HUES48 (cell line): ENCODE data around the gene NUAK1.

Source experiments
- H3K27ac ChIP-seq: one replicate; pipeline ENCODE4 v1.7.0; 2013; ENCODE audit warnings: low read depth, low read length, inconsistent platforms
- H3K27me3 ChIP-seq: 2 replicates; pipeline ENCODE4 v1.6.1; 2013; ENCODE audit warnings: mild to moderate bottlenecking, low read length; ENCODE audit not compliant: control insufficient read depth, insufficient read depth
- H3K36me3 ChIP-seq: 2 replicates; pipeline ENCODE4 v1.6.1; 2013; ENCODE audit warnings: low read length; ENCODE audit not compliant: control insufficient read depth, insufficient read depth
- H3K4me1 ChIP-seq: 2 replicates; pipeline ENCODE4 v1.6.1; 2013; ENCODE audit warnings: mild to moderate bottlenecking, low read length; ENCODE audit not compliant: control insufficient read depth, insufficient read depth
- H3K4me3 ChIP-seq: 2 replicates; pipeline ENCODE4 v1.5.1; 2013; ENCODE audit warnings: mild to moderate bottlenecking, low read depth, low read length
- H3K9ac ChIP-seq: 2 replicates; pipeline ENCODE4 v1.6.1; 2013; ENCODE audit warnings: mild to moderate bottlenecking, low read depth, low read length, moderate library complexity
- H3K9me3 ChIP-seq: 2 replicates; pipeline ENCODE4 v1.6.1; 2013; ENCODE audit warnings: low read length; ENCODE audit not compliant: control insufficient read depth, insufficient read depth

Gene NUAK1

DNA sequence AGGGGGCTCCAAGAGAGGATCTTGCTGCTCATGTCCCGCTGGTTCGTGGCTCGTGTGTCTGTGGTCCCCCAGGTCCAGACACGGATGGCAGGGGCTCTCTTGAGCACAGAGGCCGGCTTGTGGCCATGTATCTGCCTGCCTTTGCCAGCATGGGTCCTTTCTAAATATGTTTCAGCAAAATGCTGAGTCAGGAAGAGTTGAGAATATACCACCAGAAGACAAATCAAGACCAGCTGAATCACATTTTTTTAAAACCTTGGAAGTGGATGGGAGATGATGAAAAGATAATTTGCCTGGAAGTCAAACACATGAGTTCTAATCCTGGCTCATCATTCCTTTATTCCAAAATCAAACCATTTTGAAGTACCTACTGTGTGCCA is 58.0 kb downstream of the NUAK1 start:
- Histone ChIP-seq H3K9ac (no peak overlapping the region), H3K27ac (no peak overlapping the region), H3K27me3 (no peaks in the 10 kb centered on the region), H3K36me3 (peaks cover 29% of the 10 kb centered on the region), H3K4me1 (peaks cover 24% of the 10 kb centered on the region), H3K4me3 (no peak overlapping the region), H3K9me3 (no peaks in the 10 kb centered on the region)

DNA sequence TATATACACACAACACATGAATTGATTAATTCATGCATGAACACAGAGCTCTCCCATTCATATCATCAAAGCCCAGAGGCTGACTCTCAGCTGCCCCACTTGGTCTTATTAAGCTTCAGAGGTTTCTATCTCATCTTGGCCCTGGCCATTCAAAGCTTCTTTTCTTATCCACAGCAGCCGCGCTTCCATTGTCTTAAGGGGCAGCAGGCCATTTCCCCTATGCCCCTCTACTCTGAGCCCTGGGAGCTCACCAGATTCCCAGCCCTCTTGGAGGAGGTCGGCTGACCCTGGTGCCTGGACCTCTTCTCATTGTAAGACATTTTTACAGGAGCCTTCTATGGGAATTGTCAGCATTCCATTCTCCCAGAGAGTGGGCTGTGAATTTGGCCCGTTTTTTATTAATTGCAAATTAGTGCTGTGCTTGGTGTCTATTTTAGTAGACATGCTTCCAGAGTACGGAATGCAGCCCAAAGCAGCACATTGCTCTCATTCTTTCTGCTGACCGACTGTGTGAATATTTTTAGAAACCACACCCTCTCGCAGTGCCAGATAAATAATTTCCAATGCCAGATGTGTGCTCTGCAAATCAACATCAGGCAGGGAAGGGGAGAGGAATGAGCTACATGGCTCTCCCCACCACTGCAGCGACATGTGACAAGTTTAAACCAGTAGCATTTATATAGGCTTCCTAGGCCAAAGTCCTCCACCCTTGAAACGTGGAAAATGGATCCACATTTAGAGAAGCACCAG is 58.5 kb downstream of the NUAK1 start:
- Histone ChIP-seq H3K9ac (no peak overlapping the region), H3K27me3 (no peaks in the 10 kb centered on the region), H3K9me3 (no peaks in the 10 kb centered on the region), H3K4me1 (peaks cover 23% of the 10 kb centered on the region), H3K27ac (no peak overlapping the region), H3K4me3 (no peak overlapping the region), H3K36me3 (peaks cover 32% of the 10 kb centered on the region)

GRCh38 chr12:106079148-106079738 is 59.5 kb downstream of the NUAK1 start:
- Histone ChIP-seq H3K4me3 (no peak overlapping the region), H3K27ac (no peak overlapping the region), H3K4me1 (peaks cover 15% of the 10 kb centered on the region), H3K36me3 (peaks cover 34% of the 10 kb centered on the region), H3K27me3 (no peaks in the 10 kb centered on the region), H3K9ac (no peak overlapping the region), H3K9me3 (no peaks in the 10 kb centered on the region)

GRCh38 chr12:106078358-106079010 is 60.3 kb downstream of the NUAK1 start:
- Histone ChIP-seq H3K9me3 (no peaks in the 10 kb centered on the region), H3K4me1 (peaks cover 8% of the 10 kb centered on the region), H3K9ac (no peak overlapping the region), H3K4me3 (no peak overlapping the region), H3K27ac (no peak overlapping the region), H3K36me3 (peaks cover 32% of the 10 kb centered on the region), H3K27me3 (no peaks in the 10 kb centered on the region)

- Histone ChIP-seq H3K27ac (no peak overlapping the region), H3K9ac (no peak overlapping the region)
These were observed 63.9 kb downstream of the NUAK1 start for GRCh38 chr12:106074706-106075392.

DNA sequence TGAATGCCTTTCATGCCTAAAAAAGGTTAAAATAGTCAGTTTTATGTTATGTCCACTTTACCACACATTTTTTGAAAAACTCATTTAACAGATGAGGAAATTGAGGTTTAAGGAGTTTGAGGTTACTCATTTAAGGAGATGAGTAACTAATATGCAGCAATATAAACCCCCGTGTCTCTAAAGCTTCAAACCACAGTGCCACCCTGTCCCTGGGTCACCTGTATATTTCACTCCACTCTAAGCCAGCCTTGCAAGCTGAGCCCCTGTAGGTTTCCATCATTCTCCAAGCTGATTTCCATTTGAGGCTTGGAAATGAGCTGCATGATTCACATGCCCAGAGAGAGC is 64.4 kb downstream of the NUAK1 start:
- no peaks in the 10 kb centered on the region for H3K4me1 ChIP-seq
- no peaks in the 10 kb centered on the region for H3K9me3 ChIP-seq
- H3K27me3 ChIP-seq: no peaks in the 10 kb centered on the region
- H3K9ac ChIP-seq: no peak overlapping the region
- no peak overlapping the region for H3K27ac ChIP-seq
- H3K4me3 ChIP-seq: no peak overlapping the region
- peaks cover 42% of the 10 kb centered on the region for H3K36me3 ChIP-seq

More at GRCh38 chr12:106074706-106075392, 63.9 kb downstream of the NUAK1 start:
- Histone ChIP-seq H3K4me3 (no peak overlapping the region), H3K27me3 (no peaks in the 10 kb centered on the region), H3K9me3 (no peaks in the 10 kb centered on the region), H3K4me1 (no peaks in the 10 kb centered on the region), H3K36me3 (peaks cover 40% of the 10 kb centered on the region)

- H3K27ac ChIP-seq: no peak overlapping the region
- H3K36me3 ChIP-seq: peaks cover 44% of the 10 kb centered on the region
- H3K4me3 ChIP-seq: no peak overlapping the region
- H3K9me3 ChIP-seq: no peaks in the 10 kb centered on the region
- H3K27me3 ChIP-seq: no peaks in the 10 kb centered on the region
- no peak overlapping the region for H3K9ac ChIP-seq
- H3K4me1 ChIP-seq: no peaks in the 10 kb centered on the region
These were observed 65.6 kb downstream of the NUAK1 start for GRCh38 chr12:106073179-106073578.

DNA sequence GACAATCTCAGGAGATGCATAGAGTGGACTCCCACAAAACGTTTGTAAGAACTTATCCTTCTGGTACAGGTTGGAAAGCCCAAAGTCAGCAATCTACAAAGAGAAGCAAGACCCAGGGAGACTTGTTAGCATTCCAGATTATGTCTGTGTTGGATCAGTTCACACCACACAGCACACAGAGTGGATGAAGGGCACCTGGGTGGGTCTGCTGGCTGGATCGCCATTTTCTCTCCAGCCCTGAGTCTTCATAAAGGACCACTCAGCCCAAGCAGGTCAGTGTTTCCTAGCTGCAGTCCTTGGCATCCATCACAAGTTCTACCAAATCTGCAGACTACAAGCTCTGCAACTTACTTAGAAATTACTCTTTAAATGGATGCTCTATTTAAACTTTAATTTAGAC is 66.0 kb downstream of the NUAK1 start:
- Histone ChIP-seq H3K4me1 (no peaks in the 10 kb centered on the region), H3K36me3 (peaks cover 47% of the 10 kb centered on the region), H3K4me3 (no peak overlapping the region), H3K9me3 (no peaks in the 10 kb centered on the region), H3K27me3 (no peaks in the 10 kb centered on the region), H3K9ac (no peak overlapping the region), H3K27ac (no peak overlapping the region)

DNA sequence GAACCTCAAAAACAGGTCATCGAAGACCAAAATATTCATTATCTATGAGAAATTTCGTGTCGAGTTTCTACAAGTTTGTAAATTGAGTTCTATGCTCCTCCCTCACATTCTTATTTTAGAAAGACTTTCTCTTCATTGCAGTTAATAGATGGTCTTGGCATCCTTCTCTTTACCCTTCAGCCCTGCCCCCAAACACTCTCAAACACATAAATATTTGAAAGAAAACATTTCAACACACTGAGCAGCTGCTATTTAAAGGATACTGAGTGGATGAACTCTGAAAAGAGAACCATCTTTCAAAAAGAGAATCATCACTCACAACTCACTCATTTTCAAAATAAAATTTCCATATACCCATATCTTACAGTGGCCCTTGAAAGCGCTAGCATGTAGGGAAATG is 67.1 kb downstream of the NUAK1 start:
- H3K4me1 ChIP-seq: no peaks in the 10 kb centered on the region
- no peak overlapping the region for H3K4me3 ChIP-seq
- H3K27me3 ChIP-seq: no peaks in the 10 kb centered on the region
- H3K9ac ChIP-seq: no peak overlapping the region
- H3K9me3 ChIP-seq: no peaks in the 10 kb centered on the region
- H3K27ac ChIP-seq: no peak overlapping the region
- H3K36me3 ChIP-seq: peaks cover 50% of the 10 kb centered on the region

DNA sequence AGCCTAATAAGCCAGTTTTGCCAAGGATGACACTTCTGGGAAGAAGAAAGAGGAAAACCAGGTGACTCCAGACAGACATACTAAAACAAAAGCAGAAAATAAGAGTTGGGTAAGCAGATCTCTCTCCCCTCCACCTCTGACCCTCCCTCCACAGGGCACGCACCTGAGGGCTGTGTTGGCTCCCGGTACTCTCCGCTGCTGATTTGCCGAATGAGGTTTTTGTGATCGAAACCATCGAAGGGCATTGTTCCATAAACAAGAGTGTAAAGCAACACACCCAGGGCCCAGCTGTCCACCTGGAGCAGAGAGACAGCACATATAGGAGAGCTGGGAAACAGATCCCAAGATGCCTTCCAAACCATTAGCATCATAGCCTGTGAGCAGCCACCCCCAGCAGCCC is 68.1 kb downstream of the NUAK1 start:
- no peak overlapping the region for H3K27ac ChIP-seq
- H3K4me3 ChIP-seq: no peak overlapping the region
- no peaks in the 10 kb centered on the region for H3K4me1 ChIP-seq
- no peaks in the 10 kb centered on the region for H3K27me3 ChIP-seq
- no peaks in the 10 kb centered on the region for H3K9me3 ChIP-seq
- H3K36me3 ChIP-seq: peaks cover 56% of the 10 kb centered on the region
- no peak overlapping the region for H3K9ac ChIP-seq

- Histone ChIP-seq H3K4me1 (no peaks in the 10 kb centered on the region), H3K9me3 (no peaks in the 10 kb centered on the region), H3K4me3 (no peak overlapping the region), H3K36me3 (peaks cover 52% of the 10 kb centered on the region), H3K9ac (no peak overlapping the region), H3K27me3 (no peaks in the 10 kb centered on the region), H3K27ac (no peak overlapping the region)
These were observed 68.6 kb downstream of the NUAK1 start for GRCh38 chr12:106070147-106070546.
